Measurements from ENCODE around the gene PPP1R14B.
A peak's percentile ranks its signal among the peaks of the same experiment; 100 is the strongest.
"Not testable (repeated sequence)": the region's sequence is repeated elsewhere in the genome, so short reads cannot be mapped to it uniquely, and the experiment has no call there.

PPP1R14B gene

DNA sequence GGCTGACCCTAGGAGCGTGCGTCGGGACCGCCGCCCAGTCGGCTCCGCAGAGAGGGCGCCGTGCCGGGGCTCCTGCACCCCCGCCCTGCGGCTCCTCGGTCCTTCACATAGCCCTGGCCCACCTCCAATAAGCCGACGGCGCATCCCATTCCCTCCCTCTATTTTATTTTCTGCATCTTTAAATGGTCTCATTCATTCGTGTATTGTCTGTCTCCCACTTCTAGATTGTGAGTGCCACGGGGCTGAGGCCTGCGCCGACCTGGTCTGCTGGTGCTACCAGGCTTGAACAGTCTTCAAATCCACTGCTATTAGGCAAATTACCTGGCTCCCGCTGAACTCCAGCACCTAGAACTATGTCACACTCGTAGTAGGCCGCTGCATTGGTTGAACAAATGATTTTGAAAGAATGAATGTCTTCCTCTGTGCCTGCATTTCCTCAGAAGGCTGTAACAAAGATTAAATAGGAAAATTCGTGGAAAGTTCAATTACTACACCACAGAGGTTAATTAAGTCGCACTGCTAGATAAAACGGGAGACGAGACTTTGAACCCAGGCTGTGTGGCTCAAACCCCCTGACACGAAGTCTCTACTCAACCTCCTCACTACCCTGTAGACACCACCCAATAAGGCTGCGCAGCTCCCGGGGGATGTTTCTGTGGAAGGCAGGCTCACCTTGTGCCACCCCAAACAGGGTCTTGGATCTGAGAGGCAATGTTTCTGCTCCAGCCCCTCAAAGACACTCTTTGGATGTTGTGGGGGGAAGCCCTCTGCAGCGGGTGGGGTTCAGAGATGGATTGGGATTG lies 1.2 kb upstream of the PPP1R14B start:
- H3K9me3 Mint-ChIP-seq: no peaks in the 10 kb centered on the region
- peak overlapping the region; percentile 70 for H3K4me3 Mint-ChIP-seq
- H3K4me1 Mint-ChIP-seq (ENCODE audit: low read depth): peaks cover 31% of the 10 kb centered on the region
- no peaks in the 10 kb centered on the region for H3K27me3 Mint-ChIP-seq
- H3K36me3 Mint-ChIP-seq (ENCODE audit: low read depth): peaks cover 13% of the 10 kb centered on the region
- peak overlapping the region; percentile 26 for H3K27ac Mint-ChIP-seq

GRCh38 chr11:64246621-64246870 lies 197 bp downstream of the PPP1R14B start:
- H3K4me3 Mint-ChIP-seq: peak overlapping the region; percentile 86
- H3K27me3 Mint-ChIP-seq, H3K9me3 Mint-ChIP-seq: not testable (repeated sequence)
- H3K4me1 Mint-ChIP-seq (ENCODE audit: low read depth): peaks cover 27% of the 10 kb centered on the region
- H3K36me3 Mint-ChIP-seq (ENCODE audit: low read depth): peaks cover 13% of the 10 kb centered on the region
- peak overlapping the region; percentile 65 for H3K27ac Mint-ChIP-seq

DNA sequence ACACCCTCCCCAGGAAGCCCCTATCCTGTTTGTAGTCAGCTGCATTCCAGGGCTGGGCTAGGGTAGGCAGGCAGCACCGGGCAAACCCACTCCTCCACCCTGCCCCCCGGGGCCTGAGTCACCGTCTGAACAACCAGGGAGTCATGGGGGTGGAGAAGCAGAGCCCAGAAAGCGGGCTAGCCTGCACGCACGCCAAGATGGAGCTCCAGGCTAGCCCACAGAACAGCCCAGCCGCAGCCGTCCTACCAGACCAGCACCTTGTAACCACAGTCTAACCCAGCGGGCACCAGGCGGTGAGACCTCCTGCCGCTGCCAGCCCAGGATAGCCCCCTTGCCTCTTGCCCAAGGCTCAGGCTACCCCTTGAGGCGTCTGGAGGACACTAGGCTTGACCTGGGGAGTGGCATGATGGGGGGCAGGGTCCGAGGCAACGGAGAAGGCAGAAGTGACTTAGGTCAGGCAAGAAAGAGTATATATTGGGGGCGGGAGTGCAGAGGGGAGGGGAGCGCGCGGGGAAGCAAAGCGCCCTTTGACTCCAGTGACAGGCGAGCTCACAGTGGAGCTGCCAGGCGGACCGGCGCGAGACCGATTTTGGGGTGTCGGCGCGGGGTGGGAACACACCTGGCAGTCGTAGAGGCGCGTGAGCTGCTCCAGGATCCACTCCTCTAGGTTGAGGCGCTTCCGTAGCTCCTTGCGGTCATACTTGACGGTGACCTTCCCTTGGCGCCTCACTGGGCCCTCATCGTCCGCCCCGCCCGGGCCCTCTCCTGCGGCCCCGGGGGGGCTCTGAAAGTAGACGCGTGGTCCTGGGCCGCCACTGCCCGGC lies 734 bp downstream of the PPP1R14B start:
- Mint-ChIP-seq H3K9me3 (no peaks in the 10 kb centered on the region), H3K36me3 (ENCODE audit: low read depth) (peaks cover 13% of the 10 kb centered on the region), H3K4me3 (peak overlapping the region; percentile 94), H3K4me1 (ENCODE audit: low read depth) (peaks cover 27% of the 10 kb centered on the region), H3K27me3 (no peaks in the 10 kb centered on the region), H3K27ac (peak overlapping the region; percentile 95)

DNA sequence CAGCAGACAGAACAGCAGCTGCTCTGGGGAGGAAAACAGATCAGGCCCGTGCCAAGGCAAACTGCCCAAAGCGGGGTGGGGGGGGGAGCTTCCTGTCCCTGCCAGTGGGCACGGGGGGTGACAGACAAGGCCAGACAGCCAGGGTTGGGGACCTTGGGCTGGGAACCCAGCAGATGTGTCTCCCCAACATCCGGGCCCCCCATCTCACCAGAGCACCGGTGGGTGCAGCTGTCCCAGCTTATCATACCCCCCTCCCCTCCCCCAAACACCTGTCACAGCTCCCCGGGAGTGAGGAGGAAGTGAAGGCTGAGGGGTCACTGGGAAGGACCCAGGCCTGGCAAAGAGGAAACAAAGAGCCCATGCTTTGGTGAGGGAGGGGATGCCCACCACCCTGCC lies 1.3 kb downstream of the PPP1R14B start:
- H3K27ac Mint-ChIP-seq: peak overlapping the region; percentile 95
- H3K4me3 Mint-ChIP-seq: peak overlapping the region; percentile 94
- no peaks in the 10 kb centered on the region for H3K9me3 Mint-ChIP-seq
- H3K36me3 Mint-ChIP-seq (ENCODE audit: low read depth): peaks cover 13% of the 10 kb centered on the region
- H3K4me1 Mint-ChIP-seq (ENCODE audit: low read depth): peaks cover 30% of the 10 kb centered on the region
- H3K27me3 Mint-ChIP-seq: no peaks in the 10 kb centered on the region

- H3K4me1 Mint-ChIP-seq (ENCODE audit: low read depth): peaks cover 32% of the 10 kb centered on the region
- peak overlapping the region; percentile 95 for H3K27ac Mint-ChIP-seq
- H3K9me3 Mint-ChIP-seq: no peaks in the 10 kb centered on the region
- H3K4me3 Mint-ChIP-seq: peak overlapping the region; percentile 94
- no peaks in the 10 kb centered on the region for H3K27me3 Mint-ChIP-seq
- peaks cover 13% of the 10 kb centered on the region for H3K36me3 Mint-ChIP-seq (ENCODE audit: low read depth)
Measured at GRCh38 chr11:64244966-64245365, 1.8 kb downstream of the PPP1R14B start.

DNA sequence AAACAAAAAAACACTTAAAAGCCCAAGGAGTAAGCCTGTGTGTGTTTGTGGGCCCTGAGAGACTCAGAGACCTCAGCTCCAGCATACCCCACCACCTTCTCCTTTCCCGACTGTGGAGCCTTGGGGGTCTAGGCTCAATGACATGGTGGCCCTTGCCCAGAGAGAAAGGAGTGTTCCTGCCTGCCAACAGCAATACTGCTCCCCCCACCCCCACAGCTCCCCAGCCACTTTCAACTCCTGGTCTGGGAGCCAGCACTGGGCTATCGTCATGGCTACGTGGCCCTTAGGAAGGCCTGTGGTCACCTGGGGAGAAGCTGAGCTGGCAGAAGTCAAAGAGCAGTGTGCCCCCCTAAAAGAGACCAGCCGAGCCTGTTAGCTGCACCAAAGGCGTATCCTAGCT lies 2.6 kb downstream of the PPP1R14B start:
- Mint-ChIP-seq H3K36me3 (ENCODE audit: low read depth) (peaks cover 13% of the 10 kb centered on the region), H3K27me3 (no peaks in the 10 kb centered on the region), H3K27ac (peak overlapping the region; percentile 16), H3K4me3 (peak overlapping the region; percentile 58), H3K9me3 (no peaks in the 10 kb centered on the region), H3K4me1 (ENCODE audit: low read depth) (peaks cover 36% of the 10 kb centered on the region)

GRCh38 chr11:64243236-64243854 lies 3.4 kb downstream of the PPP1R14B start:
- Mint-ChIP-seq H3K9me3 (no peaks in the 10 kb centered on the region), H3K27ac (peak overlapping the region; percentile 70), H3K36me3 (ENCODE audit: low read depth) (peaks cover 13% of the 10 kb centered on the region), H3K27me3 (no peaks in the 10 kb centered on the region), H3K4me1 (ENCODE audit: low read depth) (peaks cover 40% of the 10 kb centered on the region), H3K4me3 (peak overlapping the region; percentile 58)

- Mint-ChIP-seq H3K4me1 (ENCODE audit: low read depth) (peaks cover 34% of the 10 kb centered on the region), H3K27me3 (no peaks in the 10 kb centered on the region), H3K36me3 (ENCODE audit: low read depth) (peaks cover 13% of the 10 kb centered on the region), H3K9me3 (no peaks in the 10 kb centered on the region), H3K27ac (peak overlapping the region; percentile 87), H3K4me3 (peak overlapping the region; percentile 93)
Measured at GRCh38 chr11:64241491-64242374, 5.0 kb downstream of the PPP1R14B start.

GRCh38 chr11:64241241-64241490 lies 5.6 kb downstream of the PPP1R14B start:
- peak overlapping the region; percentile 93 for H3K4me3 Mint-ChIP-seq
- no peaks in the 10 kb centered on the region for H3K27me3 Mint-ChIP-seq
- H3K9me3 Mint-ChIP-seq: no peaks in the 10 kb centered on the region
- H3K36me3 Mint-ChIP-seq (ENCODE audit: low read depth): peaks cover 13% of the 10 kb centered on the region
- peak overlapping the region; percentile 97 for H3K27ac Mint-ChIP-seq
- H3K4me1 Mint-ChIP-seq (ENCODE audit: low read depth): peaks cover 34% of the 10 kb centered on the region

DNA sequence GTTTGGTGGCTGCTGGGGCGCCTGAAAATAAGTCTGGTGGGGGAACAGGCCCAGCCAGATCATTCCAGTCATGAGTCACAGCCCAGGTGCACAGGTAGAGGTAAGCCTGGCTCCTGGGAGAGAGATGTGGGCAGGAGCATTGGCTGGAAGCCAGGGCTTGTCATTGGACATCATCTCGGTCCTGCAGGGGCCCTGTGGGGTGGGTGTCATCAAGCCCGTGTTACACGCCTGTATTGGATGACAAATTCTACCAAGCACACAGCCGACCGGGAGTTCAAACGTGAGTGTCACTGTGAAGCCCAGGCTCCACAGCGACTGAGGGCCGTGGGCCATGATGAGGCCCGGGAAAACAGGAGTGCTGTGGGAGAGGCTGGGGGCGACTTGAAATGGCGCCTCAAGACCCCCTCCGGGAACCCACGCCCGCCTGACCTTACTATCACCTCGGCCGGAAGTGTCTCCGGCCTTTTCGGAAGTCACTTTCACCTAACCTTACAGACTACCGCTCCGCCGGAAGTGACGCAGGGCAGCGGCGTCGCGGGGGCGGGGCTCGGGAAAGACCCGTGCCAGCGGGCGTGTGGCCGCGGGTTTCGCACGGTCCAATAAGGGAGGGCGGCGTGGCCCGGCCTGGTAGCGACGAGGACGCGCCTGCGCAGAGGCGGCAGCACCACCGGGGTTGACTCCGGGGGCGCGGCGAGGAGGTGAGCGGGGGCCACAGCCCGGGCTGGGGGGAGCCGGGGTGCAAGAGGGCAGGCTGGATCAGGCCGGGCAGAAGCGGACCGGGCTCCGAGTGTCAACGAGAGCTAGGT lies 6.1 kb downstream of the PPP1R14B start, which contains the start of gene FKBP2:
FKBP2 (plus strand) TSS at position 661 of the 806 bp plus-strand sequence. CDS start 1,293 bp downstream, outside the sequence.
- H3K4me1 Mint-ChIP-seq (ENCODE audit: low read depth): peaks cover 34% of the 10 kb centered on the region
- H3K4me3 Mint-ChIP-seq: peak within 1 kb of the TSS; percentile 93
- H3K27ac Mint-ChIP-seq: peak within 1 kb of the TSS; percentile 97
- H3K27me3 Mint-ChIP-seq: no peaks in the 10 kb centered on the region
- H3K36me3 Mint-ChIP-seq (ENCODE audit: low read depth): peaks cover 13% of the 10 kb centered on the region
- H3K9me3 Mint-ChIP-seq: no peaks in the 10 kb centered on the region

DNA sequence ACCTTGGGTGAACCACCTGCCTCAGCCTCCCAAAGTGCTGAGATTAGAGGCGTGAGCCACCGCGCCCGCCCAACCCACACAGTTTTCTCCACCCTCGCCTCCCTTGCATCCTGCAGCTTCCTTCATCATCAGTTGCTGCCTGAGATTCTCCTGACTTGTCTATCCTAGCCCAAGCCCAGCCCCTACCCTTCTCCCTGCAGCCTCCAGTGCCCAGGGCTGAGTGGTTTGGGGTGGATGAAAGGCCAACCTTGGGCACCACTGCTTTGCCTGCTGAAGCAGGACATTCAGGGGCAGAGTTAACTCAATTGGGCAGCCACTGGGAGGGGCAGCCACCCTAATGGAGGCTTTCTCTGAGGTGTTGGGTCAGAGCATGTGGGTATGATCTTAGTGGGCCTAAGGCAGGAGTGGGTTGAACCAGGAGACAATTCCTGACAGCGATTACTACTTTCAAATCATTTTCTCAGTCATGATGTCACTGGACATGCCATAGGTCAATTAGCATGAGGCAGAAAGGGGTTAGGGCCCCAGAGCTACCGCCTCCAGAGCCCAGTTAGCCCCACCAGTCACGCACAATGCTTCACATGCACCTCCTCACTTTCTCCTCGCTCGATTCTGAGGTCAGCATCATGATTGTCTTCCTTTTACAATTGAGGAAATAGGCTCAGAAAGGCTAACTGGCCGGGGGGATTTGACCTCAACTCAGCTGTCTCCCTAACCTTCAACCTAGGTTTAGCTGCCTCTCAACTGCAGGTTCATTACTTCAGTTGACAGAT lies 6.9 kb downstream of the PPP1R14B start:
- Mint-ChIP-seq H3K27ac (peak overlapping the region; percentile 97), H3K4me3 (peak overlapping the region; percentile 93), H3K27me3 (no peaks in the 10 kb centered on the region), H3K36me3 (ENCODE audit: low read depth) (peaks cover 13% of the 10 kb centered on the region), H3K4me1 (ENCODE audit: low read depth) (peaks cover 41% of the 10 kb centered on the region), H3K9me3 (no peaks in the 10 kb centered on the region)

GRCh38 chr11:64238999-64239398 lies 7.7 kb downstream of the PPP1R14B start:
- Mint-ChIP-seq H3K4me1 (ENCODE audit: low read depth) (peaks cover 38% of the 10 kb centered on the region), H3K36me3 (ENCODE audit: low read depth) (peaks cover 10% of the 10 kb centered on the region), H3K27ac (peak overlapping the region; percentile 58), H3K9me3 (no peaks in the 10 kb centered on the region), H3K27me3 (no peaks in the 10 kb centered on the region), H3K4me3 (no peak overlapping the region)

DNA sequence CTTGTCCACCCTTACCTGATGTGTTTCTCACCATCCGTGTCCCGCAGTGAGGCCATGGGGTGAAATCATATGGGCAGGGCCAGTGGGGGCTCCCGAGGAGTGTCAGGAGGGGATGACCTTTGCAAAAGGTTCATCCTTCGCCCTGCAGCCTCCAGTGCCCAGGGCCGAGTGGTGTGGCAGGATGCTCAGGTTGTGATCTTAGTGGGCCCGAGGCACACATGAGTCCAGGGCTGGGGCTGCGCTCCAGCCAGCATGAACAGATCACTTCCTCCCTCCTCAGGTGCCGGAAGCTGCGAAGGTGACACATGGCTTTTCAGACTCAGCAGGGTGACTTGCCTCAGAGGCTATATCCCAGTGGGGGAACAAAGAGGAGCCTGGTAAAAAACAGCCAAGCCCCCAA lies 8.7 kb downstream of the PPP1R14B start:
- peaks cover under 1% of the 10 kb centered on the region for H3K36me3 Mint-ChIP-seq (ENCODE audit: low read depth)
- H3K4me1 Mint-ChIP-seq (ENCODE audit: low read depth): peaks cover 33% of the 10 kb centered on the region
- H3K9me3 Mint-ChIP-seq: no peaks in the 10 kb centered on the region
- no peak overlapping the region for H3K4me3 Mint-ChIP-seq
- peak overlapping the region; percentile 41 for H3K27ac Mint-ChIP-seq
- no peaks in the 10 kb centered on the region for H3K27me3 Mint-ChIP-seq

All from stimulated activated naive CD8-positive, alpha-beta T cell treated with anti-CD3 and anti-CD28 coated beads, Interleukin-15, Interleukin-2, amounts not matched to agents 100 ng/mL and 50 ng/mL, for 24 hours (primary cell).